Measurements from ENCODE around the gene RAMP1.

RAMP1 gene

GRCh38 chr2:237904831-237905599, 45.6 kb downstream of the RAMP1 start:
- no peak overlapping the region for H3K27ac ChIP-seq
- no peak for TF ChIP-seq CTCF (conservative IDR thresholded peaks at IDR 0.05; ENCODE audit: low read depth)
- ChIA-PET POLR2A (ENCODE audit: low non-redundant PET) (no interaction called here), CTCF (no interaction called here)
- no peak for DNase-seq (ENCODE audit: low spot score)

- no peak overlapping the region for H3K27ac ChIP-seq
- CTCF ChIA-PET: no interaction called here
- no peak for TF ChIP-seq CTCF (conservative IDR thresholded peaks at IDR 0.05; ENCODE audit: low read depth)
- POLR2A ChIA-PET (ENCODE audit: low non-redundant PET): no interaction called here
- no peak for DNase-seq (ENCODE audit: low spot score)
Observed at GRCh38 chr2:237907144-237907543, 47.7 kb downstream of the RAMP1 start.

GRCh38 chr2:237909075-237909695, 49.8 kb downstream of the RAMP1 start:
- H3K27ac ChIP-seq: 0 out of 2 replicates have a peak overlapping the region, but pooled peaks have one; percentile 11
- no peak for TF ChIP-seq CTCF (conservative IDR thresholded peaks at IDR 0.05; ENCODE audit: low read depth)
- POLR2A ChIA-PET (ENCODE audit: low non-redundant PET): no interaction called here
- no peak for DNase-seq (ENCODE audit: low spot score)
- CTCF ChIA-PET: interaction anchor here (0.7 kb wide), 1 partner anchor 11 kb away, joined by 6 read pairs; no protein-coding TSS in a partner anchor

- peak overlapping the region; percentile 11; the same call in 1 of the 2 replicates for H3K27ac ChIP-seq
- DNase-seq (ENCODE audit: low spot score): no peak
- CTCF ChIA-PET: interaction anchor here (0.7 kb wide), 1 partner anchor 10 kb away, joined by 6 read pairs; no protein-coding TSS in a partner anchor
- POLR2A ChIA-PET (ENCODE audit: low non-redundant PET): no interaction called here
- no peak for TF ChIP-seq CTCF (conservative IDR thresholded peaks at IDR 0.05; ENCODE audit: low read depth)
Observed at GRCh38 chr2:237909801-237910475, 50.5 kb downstream of the RAMP1 start.

- no peak for DNase-seq (ENCODE audit: low spot score)
- ChIA-PET POLR2A (ENCODE audit: low non-redundant PET) (no interaction called here), CTCF (interaction anchor here (0.9 kb wide), 1 partner anchor 13 kb away, joined by 3 read pairs; no protein-coding TSS in a partner anchor)
- TF ChIP-seq CTCF (conservative IDR thresholded peaks at IDR 0.05; ENCODE audit: low read depth): no peak
- no peak overlapping the region for H3K27ac ChIP-seq
Observed at GRCh38 chr2:237910576-237911362, 51.3 kb downstream of the RAMP1 start.

Data from RWPE1 (cell line).